Stimulated activated CD8-positive, alpha-beta memory T cell treated with anti-CD3 and anti-CD28 coated beads, Interleukin-4, amount 100 ng/mL, for 1 hour (primary cell): ENCODE measurements around the gene PSKH1.
"Not testable (repeated sequence)": the region's sequence is repeated elsewhere in the genome, so short reads cannot be mapped to it uniquely, and the experiment has no call there.

ENCODE experiments used
- DNase-seq, 2 donors: peaks; one replicate each; pipeline ENCODE4 v3.0.0-alpha.2; 2020; ENCODE audit warnings: low read depth in 2 of 2, low spot score in 1 of 2

PSKH1 gene

GRCh38 chr16:67923414-67924116 is 30.5 kb downstream of the PSKH1 start:
- DNase-seq = no peak

GRCh38 chr16:67924140-67924906 is 31.3 kb downstream of the PSKH1 start:
- no peak for DNase-seq

GRCh38 chr16:67926181-67926750 is 33.2 kb downstream of the PSKH1 start:
- DNase-seq = no peak

DNA sequence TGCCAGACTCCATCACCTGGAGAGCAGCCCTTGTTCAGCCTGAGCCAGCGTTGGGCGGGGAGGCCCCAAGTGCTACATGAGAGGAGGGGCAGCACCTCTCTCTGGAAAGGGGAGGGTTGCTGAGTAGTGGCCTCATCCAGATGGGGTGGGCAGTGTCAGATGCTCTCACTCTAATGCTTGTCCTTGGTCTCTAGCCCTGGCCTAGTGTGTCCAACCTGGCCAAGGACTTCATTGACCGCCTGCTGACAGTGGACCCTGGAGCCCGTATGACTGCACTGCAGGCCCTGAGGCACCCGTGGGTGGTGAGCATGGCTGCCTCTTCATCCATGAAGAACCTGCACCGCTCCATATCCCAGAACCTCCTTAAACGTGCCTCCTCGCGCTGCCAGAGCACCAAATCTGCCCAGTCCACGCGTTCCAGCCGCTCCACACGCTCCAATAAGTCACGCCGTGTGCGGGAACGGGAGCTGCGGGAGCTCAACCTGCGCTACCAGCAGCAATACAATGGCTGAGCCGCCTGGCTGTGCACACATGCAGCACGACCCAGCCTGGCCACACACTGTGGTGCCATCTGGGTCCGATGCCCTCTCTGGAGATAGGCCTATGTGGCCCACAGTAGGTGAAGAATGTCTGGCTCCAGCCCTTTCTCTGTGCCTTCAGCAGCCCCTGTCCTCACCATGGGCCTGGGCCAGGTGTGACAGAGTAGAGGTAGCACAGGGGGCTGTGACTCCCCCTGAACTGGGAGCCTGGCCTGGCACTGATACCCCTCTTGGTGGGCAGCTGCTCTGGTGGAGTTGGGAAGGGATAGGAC is 34.3 kb downstream of the PSKH1 start:
- DNase-seq = no peak

DNA sequence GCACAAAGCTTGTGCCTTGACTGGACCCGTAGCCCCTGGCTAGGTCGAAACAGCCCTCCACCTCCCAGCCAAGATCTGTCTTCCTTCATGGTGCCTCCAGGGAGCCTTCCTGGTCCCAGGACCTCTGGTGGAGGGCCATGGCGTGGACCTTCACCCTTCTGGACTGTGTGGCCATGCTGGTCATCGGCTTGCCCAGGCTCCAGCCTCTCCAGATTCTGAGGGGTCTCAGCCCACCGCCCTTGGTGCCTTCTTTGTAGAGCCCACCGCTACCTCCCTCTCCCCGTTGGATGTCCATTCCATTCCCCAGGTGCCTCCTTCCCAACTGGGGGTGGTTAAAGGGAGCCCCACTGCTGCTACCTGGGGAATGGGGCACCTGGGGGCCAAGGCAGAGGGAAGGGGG is 35.1 kb downstream of the PSKH1 start:
- DNase-seq = no peak

- DNase-seq = peak; percentile 51 to 58
Observed at GRCh38 chr16:67928561-67929364, 35.7 kb downstream of the PSKH1 start.

DNA sequence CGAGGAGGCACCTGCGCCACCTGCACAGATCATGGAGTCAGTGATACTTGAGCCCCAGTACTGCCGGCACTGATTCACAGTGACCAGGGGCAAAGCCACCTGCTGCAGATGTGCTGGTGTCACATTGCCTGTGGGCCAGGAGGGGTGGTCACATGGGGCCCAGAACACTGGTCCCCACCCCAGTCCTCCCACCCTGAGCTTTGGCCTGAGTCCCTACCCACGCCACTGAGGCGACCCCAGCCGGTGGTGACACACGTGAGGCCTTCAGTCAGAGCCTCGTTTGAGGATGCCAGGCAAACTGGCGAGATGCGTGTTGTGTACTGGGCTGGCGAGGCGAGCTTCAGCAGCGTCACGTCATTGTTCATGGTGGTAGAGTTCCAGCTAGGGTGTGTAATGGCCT is 37.1 kb downstream of the PSKH1 start:
- no peak for DNase-seq

- DNase-seq = no peak
Observed at GRCh38 chr16:67930678-67931211, 37.7 kb downstream of the PSKH1 start.

DNA sequence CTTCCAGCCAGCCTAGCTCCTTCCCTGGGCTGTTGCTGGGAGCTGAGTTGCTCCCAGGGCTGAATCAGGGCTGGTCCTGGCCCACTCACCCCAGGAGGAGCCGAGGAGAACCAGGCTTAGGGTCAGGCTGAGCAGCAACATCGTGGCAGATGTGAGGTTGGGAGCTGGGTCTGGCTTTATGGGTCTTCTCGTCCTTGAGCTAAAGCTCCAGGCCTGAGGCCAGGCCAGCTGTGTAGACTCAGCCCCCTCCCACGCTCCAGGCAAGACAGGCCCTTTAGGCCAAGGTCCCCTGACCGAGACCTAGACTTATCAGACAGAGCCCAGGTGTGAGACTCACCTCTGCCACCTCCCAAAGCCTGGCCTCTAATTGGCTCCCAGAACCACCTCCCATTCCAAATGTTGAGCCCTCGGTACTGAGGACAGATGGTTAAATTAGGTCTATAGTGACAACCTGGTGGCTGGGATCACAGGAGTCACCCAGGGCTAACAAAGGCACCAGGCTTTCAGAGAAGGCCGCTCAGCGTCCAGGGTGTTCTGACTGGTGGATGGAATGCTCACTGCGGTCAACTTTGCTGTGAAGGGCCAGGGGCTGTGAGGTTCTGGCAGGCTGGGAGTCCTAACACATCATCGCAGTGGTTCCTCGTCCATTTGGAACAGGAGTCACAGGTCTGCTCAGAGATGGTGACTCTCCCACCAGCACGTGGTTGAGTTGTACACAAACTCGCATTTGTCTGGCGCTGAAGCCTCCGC is 38.8 kb downstream of the PSKH1 start, which contains the start of gene CTRL:
TSS of gene CTRL (minus strand) at position 151 of the 750 bp plus-strand sequence. CDS start at position 141, 10 bp downstream.
- DNase-seq = no peak

GRCh38 chr16:67932462-67932840 is 39.4 kb downstream of the PSKH1 start:
- DNase-seq = no peak

DNA sequence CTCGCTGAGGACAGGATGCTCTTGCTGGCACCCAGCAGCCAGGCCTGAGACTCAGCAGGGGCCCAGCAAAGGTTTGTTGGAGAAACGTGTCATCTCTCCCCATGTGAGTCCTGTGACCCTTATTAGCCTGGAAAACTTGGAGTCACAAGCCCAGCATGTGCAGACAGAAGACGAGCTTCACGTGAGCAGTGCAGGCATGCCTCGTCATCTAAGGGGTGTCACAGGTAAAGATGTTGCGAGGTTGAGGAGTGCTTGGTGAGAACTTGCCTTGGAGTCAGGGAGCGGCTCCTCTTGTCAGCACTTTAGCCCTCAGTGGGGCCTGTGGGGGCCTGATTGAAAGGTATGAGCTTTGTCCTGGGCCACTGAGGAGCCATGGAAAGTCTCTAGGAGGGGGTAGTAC is 40.8 kb downstream of the PSKH1 start:
- DNase-seq = no peak

GRCh38 chr16:67934306-67935100 is 41.4 kb downstream of the PSKH1 start:
- DNase-seq = no peak

DNA sequence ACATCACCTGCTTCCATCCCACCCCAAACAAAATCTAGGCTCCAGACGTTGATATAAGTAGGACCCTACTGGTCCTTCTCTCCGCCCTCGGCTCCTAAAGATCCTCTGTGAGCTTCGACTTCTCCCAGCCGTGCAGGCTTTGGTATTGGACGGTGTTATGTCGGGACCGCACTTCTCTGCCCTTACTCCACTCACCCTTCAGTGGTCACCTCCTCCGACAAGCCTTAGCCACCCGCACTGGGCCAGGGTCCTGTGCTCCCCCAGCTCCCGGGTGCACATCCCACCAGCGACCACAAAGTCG is 42.0 kb downstream of the PSKH1 start:
- no peak for DNase-seq

- DNase-seq = peak; percentile 72 to 87
Observed at GRCh38 chr16:67935402-67936123, 42.5 kb downstream of the PSKH1 start.

DNA sequence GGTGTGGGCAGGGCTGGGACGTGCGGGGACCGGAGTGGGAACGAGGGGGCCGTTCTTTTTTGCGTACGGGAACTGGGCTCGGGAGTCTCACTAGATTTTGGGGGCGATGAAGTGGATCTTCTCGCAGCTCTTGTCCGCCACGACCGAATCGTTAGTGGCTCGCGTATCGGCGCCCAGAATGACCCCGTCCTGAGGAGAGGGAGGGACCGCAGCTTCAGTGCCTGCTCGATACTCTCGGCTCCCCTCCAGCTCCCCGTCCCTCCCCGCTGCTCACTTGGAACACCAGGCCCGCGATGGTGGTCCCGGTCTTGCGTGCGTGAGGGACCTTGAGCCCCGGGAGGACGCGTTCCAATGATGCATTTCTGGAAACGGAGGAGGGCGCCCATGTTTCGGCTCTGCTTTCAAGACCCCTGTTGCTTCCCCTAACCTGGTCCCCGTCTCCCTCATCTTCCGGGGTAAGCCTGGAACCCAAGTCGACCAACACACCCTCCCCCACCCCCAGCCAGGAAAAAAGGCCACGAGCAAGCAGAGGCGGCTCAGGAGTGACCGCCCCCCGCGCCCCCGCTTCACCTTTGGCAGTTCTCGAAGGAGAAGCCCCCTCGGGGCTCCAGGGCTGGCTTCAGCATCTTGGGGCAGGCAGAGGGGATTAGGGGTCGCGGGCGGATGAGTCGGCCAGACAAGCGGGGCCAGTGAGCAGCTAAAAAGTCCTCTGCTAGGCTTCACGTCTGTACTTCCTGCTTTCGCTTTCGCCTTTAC is 43.2 kb downstream of the PSKH1 start, which contains the start of gene PSMB10:
TSS of gene PSMB10 (minus strand) at position 727 of the 756 bp plus-strand sequence. CDS start at position 626, 101 bp downstream.
- DNase-seq = peak; percentile 6 to 38

GRCh38 chr16:67936880-67937605 is 44.0 kb downstream of the PSKH1 start:
- DNase-seq = peak in 1 of 2 donors; percentile 52

- not testable (repeated sequence) for DNase-seq
Observed at GRCh38 chr16:67937713-67938112, 44.7 kb downstream of the PSKH1 start.
